ENCODE measurements around the gene BCOR. TPM values are rescaled to one million over a fixed set of nuclear protein-coding genes. Genes with fewer than 3 reads are reported as not detected.

Gene BCOR
- total RNA-seq, 4 donors from 2014 or later, result 19.8 to 32.2 (median 26.0) TPM

DNA sequence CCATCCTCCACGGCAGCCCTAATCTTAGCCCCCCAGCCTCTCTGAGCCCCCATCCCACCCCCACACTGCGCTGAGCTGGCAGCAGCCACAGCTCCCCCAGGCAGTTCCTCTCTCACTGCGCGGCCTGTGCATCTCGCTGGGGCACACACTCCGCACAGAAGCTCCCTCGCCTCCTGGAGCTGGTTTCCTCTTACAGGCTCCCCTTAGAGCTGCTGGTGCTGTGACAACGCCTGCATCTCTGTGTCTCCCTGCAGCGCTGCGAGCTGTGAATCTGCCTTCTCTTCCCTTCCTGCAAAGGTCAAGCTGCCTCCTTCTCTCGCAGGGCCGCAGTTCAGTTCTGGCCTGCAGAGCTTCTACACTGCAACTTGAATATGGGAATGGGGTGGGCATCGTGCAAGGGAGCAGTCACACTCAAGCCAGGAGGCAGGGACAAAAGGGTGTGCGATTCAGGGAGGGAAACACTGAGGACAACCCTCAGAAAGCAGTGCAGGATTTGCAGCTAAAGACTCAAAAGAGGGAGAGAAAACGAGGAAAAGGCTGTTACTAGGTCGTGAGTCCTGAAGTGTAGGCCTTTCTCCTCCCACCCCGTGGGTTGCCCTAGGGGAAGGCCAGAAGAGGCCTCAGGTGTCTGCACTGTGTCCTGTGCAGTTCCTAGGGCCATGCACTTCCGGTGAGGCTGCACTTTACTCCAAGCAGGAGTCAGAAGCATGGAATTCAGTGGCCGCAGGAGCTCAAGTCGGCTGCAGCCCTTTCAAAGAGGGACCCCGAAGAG is 87.0 kb downstream of the BCOR start:
- Histone ChIP-seq H3K4me1 (peaks cover 0 to 9% (median 4%) of the 10 kb centered on the region in 4 donors), H3K4me3 (no peak overlapping the region), H3K9me3 (no peaks in the 10 kb centered on the region), H3K27me3 (no peaks in the 10 kb centered on the region), H3K36me3 (no peaks in the 10 kb centered on the region), H3K27ac (no peak overlapping the region)
- no peak for DNase-seq
- TF ChIP-seq, protein P1, sequence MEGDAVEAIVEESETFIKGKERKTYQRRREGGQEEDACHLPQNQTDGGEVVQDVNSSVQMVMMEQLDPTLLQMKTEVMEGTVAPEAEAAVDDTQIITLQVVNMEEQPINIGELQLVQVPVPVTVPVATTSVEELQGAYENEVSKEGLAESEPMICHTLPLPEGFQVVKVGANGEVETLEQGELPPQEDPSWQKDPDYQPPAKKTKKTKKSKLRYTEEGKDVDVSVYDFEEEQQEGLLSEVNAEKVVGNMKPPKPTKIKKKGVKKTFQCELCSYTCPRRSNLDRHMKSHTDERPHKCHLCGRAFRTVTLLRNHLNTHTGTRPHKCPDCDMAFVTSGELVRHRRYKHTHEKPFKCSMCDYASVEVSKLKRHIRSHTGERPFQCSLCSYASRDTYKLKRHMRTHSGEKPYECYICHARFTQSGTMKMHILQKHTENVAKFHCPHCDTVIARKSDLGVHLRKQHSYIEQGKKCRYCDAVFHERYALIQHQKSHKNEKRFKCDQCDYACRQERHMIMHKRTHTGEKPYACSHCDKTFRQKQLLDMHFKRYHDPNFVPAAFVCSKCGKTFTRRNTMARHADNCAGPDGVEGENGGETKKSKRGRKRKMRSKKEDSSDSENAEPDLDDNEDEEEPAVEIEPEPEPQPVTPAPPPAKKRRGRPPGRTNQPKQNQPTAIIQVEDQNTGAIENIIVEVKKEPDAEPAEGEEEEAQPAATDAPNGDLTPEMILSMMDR (IDR thresholded peaks at IDR 0.05), result no peak
- TF ChIP-seq POLR2A (IDR thresholded peaks at IDR 0.05), result no peak

DNA sequence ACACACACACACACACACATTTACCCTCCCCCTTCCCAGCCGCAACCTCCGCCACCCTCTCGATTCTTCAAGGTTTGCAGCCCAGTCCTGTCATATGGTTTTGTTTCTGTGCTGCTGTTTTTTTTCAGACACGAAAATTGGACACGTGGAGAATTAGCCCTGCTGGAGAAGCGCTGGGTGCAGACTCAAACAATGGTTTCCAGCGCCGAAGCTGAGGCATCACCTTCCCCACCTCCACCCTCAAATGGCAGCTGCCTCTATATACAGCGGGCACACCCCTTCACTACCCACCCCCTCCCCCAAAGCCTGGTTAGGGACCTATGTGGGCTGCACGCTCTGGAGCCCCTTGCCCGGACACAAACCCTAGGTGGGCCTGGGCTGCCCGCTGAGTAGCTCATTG is 87.9 kb downstream of the BCOR start:
- Histone ChIP-seq H3K4me1 (peaks cover 0 to 16% (median 8%) of the 10 kb centered on the region in 4 donors), H3K9me3 (no peaks in the 10 kb centered on the region), H3K27me3 (no peaks in the 10 kb centered on the region), H3K4me3 (no peak overlapping the region), H3K36me3 (no peaks in the 10 kb centered on the region), H3K27ac (no peak overlapping the region)
- TF ChIP-seq, protein P1 (IDR thresholded peaks at IDR 0.05), result no peak
- TF ChIP-seq POLR2A (IDR thresholded peaks at IDR 0.05), result no peak
- no peak for DNase-seq

DNA sequence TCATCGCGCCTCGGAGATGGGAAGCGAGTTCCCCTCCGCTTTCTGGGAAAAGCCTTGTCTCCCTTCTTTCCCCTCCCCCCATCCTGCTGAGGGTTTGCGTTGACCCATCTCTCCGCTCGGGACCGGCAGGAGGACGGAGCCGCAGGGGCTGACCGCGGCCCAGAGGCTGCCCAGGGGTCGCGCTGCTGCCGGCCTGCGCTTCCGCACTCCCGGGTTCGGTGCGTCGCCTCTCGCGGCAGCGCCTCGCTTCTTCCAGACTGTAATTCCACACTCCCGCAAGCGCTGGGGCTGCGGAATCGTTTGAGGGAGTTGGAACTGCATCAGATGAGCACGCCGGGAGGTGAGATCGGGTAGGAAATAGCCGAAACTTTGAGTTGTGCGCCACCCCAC is 88.3 kb downstream of the BCOR start:
- Histone ChIP-seq H3K36me3 (no peaks in the 10 kb centered on the region), H3K4me1 (peaks cover 0 to 16% (median 8%) of the 10 kb centered on the region in 4 donors), H3K27me3 (no peaks in the 10 kb centered on the region), H3K4me3 (peak overlapping the region in 2 of 4 donors; percentile 18 to 24), H3K9me3 (no peaks in the 10 kb centered on the region), H3K27ac (no peak overlapping the region)
- TF ChIP-seq POLR2A (IDR thresholded peaks at IDR 0.05), result no peak
- DNase-seq, result no peak

DNA sequence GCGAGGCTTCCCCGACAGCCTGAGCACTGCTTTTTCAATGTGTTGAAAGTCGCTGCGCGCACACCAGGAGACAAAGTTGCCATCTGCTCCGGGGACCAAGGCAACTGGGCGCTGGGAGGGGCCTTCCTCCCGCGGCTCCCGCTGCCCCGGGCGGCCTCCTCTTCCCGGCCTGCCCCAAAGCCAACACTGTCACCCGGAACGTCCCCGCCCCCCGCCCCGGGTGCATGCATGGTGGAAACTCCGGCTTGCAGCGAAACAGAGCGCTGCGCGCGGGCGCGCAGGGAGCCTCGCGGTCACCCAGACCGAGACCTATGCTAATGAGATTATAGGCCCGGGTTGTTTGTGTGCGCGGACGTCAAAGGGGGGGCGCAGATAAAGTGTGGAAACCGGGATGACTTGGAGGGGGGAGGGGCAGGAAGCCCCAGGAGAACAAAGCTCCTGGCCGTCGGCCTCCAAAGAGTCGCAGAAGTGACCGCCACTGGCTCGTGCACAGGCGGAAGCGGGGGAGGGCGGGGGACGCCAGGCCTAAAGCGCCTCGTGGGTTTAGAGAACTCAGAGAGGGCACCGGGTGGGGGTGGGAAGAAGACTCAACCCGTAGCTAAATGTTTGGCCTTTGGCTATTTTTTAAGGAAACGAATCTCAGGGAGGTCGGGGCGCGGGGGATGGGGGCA is 88.8 kb downstream of the BCOR start:
- Histone ChIP-seq H3K27ac (no peak overlapping the region), H3K4me1 (peaks cover 0 to 16% (median 8%) of the 10 kb centered on the region in 4 donors), H3K36me3 (no peaks in the 10 kb centered on the region), H3K9me3 (no peaks in the 10 kb centered on the region), H3K27me3 (no peaks in the 10 kb centered on the region), H3K4me3 (peak overlapping the region in 3 of 4 donors; percentile 11 to 24 (median 18))
- TF ChIP-seq, protein P1 (IDR thresholded peaks at IDR 0.05), result no peak
- no peak for TF ChIP-seq POLR2A (IDR thresholded peaks at IDR 0.05)
- peak in 1 of 3 donors; percentile 50 for DNase-seq

DNA sequence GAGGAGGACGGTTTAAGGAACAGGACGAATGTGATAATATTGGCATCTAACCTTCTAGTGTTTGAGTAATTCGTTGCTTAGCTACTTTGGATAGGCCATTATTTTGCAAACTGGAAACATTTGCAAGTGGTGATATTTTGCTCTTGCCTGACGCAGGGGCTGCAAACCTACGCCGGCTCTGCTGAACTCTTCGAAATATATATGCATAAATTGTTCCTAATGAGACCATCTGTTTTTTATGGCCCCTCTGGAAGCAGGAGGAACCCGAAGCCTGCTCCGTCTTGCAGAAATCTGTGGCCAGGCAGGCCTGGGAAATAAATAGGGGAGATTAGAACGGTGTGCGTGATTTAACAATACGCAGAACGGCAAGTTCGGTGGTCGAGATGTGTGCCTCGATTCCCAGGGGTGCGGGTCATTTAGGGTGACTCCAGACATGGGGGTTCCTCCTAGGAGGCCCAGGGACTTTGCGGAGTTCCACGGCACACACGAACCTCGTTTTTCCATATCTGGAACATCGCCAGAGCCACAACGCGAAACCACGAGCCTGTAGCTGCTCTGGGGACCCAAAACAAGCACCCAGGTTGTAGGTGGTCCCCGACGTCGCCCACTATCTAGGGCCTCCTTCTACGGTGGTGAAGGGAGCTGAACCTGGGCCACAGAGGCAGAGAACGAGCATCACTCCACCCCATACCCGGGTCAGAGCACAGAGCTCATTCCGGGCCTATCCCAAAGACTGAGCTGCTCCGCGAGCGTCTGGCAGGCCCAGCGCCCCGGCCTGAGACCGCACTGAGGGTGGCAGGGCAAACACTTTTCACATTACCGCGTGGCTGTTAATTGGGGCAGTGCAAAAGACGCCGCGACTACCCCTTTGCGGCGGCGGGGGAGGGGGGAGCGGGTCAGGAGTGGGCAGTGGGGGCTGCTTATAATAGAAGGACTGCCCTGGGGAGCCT is 89.7 kb downstream of the BCOR start:
- TF ChIP-seq, protein P1 (IDR thresholded peaks at IDR 0.05), result no peak
- TF ChIP-seq POLR2A (IDR thresholded peaks at IDR 0.05), result no peak
- Histone ChIP-seq H3K36me3 (no peaks in the 10 kb centered on the region), H3K4me3 (peak overlapping the region in 1 of 4 donors; percentile 18), H3K27ac (no peak overlapping the region), H3K27me3 (no peaks in the 10 kb centered on the region), H3K4me1 (peaks cover 0 to 16% (median 8%) of the 10 kb centered on the region in 4 donors), H3K9me3 (no peaks in the 10 kb centered on the region)
- DNase-seq, result no peak
